HG03060 (cell line): ENCODE data around the gene HELZ.
"Not testable (repeated sequence)": the region's sequence is repeated elsewhere in the genome, so short reads cannot be mapped to it uniquely, and the experiment has no call there.

Experiments used
- ATAC-seq: cut with Tn5 transposase; IDR thresholded peaks from one replicate; pipeline ENCODE4 v1.9.1; 2021; ENCODE audit warnings: low read depth, moderate number of reproducible peaks; ENCODE audit not compliant: unreplicated experiment

Gene HELZ

DNA sequence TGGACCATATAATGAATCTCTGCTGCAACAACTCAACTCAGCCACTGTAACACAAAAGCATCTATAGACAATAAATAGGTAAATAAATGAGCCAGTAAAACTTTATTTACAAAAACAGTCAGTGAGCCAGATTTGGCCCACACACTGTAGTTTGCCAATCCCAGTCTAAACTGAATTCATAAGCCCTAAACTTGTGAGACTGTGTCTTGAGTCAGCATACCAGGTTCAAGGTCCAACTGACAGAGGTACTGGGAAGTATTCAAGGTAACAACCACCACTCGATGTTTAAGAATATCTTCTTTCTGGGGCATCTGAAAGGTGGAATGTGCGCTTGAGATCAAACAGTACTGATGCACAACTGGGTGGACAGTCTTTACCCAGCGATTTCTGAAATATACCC, 94.2 kb downstream of the HELZ start:
- no peak for ATAC-seq

DNA sequence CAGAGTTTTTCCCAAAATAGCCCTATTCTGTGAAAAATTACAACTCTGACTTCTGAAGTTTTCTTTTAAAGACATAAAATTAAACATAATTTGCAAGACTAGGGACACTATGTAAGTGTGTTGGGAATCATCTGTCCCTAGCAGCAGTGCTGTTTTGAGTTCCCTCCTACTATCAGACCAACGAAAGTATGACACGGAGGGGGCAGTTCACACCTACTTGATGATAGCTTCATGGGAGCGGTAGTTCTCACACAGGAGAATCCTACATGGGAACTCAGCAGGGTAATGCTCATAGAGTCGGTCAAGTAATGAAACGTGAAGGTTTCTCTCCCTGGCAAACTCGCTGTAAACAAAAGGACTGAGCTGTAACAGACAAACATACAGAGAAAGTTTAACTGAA, 96.6 kb downstream of the HELZ start:
- ATAC-seq = no peak

DNA sequence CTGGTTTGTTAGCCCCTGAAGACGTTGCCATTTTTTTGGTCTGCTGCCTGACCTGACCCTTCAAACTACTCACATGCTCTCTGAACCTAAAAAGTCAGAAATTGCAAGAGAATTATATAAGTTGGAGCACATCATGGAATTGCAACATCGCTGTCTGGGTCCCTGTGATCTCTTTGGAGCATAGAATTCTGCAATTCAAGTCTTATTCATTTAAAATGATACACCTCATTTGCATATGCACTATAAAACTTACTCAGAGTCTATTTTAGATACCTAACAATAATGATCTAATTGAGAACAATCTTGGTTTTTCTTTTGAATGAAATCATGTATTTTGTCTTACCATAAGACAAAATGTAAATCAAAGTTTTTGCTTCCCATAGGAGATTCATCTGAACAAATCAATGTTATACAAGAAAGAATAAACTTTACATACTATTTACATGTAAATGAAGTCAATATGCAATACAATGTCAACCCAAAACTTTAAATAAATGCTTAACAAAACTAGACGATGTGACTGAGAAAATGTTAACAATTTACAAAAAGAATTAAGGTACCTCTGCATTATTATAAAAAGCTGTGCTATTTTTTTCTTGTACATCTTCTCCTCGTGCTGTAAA, 99.7 kb downstream of the HELZ start:
- ATAC-seq = no peak

DNA sequence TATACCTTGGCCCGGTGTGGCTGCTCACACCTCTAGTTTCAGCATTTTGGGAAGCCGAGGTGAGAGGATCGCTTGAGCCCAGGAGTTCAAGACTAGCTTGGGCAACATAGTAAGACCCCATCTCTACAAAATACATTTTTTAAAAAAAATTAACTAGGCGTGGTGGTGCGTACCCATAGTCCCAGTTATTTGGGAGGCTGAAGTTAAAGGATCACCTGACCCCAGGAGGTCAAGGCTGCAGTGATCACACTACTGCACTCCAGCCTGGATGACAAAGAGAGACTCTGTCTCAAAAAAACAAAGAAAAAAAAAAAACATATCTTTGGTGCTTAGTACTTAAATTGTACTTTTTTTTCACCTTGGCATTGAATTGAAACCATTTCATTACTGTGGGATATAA, 101.7 kb downstream of the HELZ start:
- no peak for ATAC-seq

DNA sequence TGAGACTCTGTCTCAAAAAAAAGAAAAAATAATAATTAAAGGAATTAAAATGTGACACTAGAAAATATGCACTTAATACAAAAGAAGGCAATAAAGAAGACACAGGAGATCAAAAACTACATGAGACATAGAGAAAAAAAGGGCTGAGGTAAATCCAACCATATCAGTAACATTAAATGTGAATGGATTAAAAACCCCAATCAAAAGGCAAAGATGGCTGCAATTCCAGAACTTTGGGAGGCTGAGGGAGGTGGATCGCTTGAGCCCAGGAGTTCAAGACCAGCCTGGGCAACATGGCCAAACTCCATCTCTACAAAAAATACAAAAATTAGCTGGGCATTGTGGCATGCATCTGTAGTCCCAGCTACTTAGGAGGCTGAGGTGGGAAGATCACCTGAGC, 103.0 kb downstream of the HELZ start:
- ATAC-seq = not testable (repeated sequence)

DNA sequence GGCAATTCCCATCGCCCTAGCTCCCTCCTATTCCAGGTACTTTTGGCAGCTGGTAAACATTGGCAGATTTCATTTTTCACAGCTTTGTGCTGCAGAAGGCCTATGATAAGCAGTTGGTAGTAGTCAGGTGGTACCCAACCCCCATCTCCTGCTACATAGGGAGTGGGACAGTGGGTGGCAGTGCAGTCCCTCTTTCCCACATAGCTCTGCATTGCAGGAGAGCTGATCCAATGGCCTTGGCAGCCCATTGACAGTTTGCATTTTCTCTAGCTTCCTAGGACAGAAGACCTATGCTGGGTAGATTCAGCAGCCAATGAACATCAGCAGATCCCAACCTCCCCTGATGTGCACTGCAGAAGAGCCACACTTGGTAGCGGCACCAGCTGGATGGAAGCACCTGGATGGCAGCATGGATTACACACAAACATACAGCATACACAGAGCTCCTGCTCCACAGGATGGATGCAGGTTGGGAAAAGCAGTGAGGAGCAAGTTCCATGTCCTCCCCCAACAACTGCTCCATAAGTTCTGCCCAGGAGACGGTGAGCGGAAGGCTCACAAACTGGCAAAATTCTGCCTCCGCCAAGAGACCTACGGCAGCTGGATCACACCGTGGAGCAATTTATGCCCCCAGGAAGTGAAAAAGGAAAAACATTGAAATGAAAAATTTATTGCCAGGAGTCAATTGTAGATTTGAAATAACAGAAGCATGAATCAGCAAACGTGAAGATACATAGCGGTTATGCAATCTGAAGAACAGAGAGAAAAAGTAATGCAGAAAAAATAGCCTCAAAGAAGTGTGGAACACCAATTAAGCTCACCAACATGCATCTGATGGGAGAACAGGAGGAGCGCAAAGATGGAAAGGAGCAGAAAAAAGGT, 105.0 kb downstream of the HELZ start:
- ATAC-seq = no peak

DNA sequence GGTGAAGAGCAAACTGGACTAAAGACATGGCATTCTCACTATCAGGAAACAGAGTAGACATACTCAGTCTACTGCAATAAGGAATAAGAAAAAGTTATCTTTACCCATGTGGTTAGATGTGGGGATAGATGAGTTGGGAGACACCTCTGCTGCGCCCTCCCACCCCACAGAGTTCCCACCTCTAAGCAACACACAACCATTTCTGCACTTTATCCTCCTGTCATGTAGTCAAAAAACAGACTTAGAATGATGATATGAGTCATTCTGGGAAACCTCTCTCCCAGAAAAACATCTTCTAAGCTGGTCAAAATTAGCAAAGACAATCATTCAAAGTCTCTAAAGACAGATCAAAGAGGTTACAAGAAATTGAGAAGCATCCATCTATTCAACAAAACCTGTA, 105.7 kb downstream of the HELZ start:
- ATAC-seq = no peak

DNA sequence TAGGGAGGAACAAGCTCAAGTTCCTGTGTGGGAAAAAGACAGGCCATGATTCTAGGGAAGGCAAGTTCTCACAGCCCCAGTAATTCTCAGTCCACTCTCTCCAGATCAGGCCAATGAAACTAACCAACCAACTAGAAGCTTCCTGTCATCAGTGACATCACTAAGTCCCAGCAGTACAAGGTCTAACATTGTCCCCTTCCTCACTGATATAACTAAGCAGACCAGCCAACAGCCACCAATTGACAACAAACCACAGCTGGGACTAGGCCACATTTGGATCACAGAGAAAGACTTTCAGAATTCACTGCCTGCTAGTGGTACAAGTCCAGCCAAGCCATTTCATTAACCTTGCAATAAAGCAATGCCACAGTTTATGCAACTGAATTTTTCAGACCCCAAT, 106.6 kb downstream of the HELZ start:
- ATAC-seq = no peak

DNA sequence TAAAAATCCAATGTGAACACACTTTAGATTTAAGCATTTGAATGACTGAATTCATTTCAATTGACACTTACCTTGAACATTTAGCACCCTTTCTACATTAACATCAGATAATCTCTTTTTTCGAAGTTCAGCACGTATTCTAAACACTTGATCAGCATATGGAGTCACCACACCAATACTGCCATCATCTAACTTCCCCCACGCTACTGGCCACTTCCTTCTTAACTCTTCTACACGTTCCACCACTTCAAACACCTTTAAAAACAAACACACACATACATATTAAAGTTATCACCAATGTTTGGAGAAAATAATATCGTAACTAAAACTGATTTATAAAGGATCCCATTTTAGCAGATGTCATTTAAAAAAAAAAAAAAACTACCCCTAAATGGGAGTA, 107.1 kb downstream of the HELZ start:
- ATAC-seq = no peak

DNA sequence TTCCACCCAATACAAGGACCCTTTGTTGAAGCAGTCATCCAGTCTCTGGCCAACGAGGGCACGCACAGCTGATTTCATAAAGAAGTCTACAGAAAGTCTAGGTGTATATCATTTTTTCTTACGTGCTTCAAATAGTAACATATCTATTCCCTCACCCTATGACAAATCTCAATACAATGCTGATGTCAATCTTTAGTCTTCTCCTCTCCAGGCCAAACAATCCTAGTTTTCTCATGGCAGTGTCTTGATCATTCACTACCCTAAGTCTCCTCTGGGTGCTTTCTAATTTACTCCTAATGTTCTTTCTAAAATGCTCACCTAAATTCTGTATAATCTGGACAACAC, 108.0 kb downstream of the HELZ start:
- no peak for ATAC-seq

DNA sequence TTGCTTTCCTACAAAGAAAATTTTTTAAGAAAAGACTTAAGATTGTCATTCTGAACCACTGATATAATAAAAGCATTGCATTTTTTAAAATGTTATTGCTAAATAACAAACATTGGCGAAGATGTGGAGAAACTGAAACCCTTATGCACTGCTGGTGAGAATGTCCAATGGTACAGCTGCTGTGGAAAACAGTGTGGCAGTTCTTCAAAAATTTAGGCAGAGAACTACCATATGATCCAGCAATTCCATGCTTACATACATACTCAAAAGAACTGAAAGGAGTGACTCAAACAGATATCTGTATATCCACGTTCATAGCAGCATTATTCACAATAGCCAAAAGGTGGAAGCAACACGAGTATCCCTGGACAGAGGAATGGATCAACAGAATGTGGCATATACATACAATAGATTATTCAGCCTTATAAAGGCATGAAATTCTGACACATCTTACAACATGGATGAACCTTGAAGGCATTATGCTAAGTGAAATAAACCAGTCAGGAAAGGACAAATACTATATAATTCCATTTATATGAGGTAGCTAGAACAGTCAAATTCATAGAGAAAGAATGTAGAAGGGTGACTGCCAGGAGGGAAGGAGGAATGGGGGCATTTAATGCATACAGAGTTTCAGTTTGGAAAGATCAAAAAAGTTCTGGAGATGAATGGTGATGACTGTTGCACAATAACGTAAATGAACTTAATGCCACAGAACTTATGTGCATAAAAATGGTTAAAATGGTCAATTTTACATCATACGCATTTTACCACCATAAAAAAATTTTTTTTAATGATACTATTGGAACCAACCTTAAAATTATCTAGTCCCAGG, 108.6 kb downstream of the HELZ start:
- ATAC-seq = no peak

DNA sequence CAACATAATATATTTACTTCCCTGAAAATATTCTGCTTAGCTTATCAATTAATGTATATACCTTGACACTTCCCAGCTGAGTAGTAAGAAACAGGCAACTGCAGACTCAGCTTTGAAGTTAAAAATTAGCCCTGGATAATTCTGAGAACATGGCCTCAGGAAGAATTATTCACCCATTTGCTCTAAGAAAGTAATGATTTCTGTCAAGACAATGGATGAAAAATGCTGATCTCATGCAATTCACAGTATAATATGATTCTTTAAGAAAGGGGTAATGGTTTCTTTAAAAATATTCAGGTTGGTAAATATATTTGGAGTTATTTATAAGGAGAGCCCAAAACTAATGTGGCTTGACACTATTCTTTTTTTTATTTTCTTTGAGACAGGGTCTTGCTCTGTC, 111.8 kb downstream of the HELZ start:
- no peak for ATAC-seq

DNA sequence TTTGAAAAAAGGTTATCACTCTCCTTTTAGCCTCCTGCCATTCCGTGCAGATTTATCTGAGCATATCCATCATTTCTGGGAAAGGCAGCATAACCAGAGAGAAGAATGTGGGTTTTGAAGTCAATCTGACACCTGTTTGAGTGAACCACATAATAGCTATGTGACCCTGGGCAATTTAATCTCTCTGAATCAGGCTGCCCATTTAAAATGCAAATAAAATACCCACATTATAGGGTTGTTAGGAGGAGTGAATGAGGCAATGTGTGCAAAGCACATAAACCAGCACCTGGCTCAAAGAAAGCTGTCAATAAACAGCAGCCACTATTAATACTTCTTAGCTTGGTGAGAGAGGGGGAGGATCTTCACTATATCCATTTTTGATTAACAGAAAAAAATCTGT, 112.6 kb downstream of the HELZ start:
- ATAC-seq = no peak

DNA sequence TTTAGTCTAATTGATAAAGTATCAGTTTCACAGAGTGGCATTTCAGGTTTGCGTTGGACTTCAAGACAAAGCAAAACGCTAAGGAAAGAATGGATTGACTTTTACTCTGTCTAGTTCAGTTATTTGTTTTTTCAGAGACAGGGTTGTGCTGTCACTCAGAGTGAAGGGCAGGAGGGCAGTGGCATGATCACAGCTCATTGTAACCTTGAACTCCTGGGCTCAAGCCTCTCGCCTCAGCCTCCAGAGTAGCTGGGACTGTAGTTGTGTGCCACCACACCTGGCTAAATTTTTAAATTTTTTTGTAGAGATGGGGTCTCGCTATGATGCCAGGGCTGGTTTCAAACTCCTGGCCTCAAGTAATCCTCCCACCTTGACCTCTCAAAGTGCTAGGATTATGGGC, 114.2 kb downstream of the HELZ start:
- ATAC-seq = no peak

DNA sequence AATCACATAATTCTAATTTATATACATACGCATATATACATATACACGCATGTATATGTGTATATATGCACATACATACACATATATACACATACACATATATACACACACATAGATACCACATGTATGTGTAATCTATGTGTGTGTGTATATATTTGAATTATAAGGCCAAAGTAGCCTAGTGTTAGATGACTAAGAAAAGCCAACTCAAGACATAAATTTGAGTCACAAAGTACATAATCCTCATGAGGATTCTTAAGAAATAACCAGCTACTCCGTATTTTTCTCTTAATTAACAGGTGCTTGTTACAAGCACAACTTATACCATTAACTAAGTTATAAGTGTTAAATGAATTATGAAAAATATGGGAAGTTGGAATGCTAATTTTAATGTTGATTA, 115.7 kb downstream of the HELZ start:
- no peak for ATAC-seq

DNA sequence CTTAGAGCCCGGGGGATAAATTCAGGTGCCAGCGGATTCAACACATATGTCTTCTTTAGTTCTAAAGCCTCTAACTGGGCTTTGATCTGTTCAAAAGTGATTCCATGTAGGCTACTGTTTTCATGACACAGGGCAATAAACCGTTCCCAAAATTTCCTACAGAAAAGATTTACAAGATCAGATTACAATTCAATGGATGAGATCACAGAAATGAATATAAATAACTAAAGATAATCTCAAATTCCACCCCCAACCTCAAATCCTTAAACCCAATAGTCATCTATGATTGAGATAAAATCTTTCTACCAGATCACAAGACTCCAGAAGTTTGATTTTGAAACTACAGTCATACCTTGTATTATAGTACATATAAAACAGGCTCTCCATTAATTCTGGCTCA, 116.3 kb downstream of the HELZ start:
- no peak for ATAC-seq

DNA sequence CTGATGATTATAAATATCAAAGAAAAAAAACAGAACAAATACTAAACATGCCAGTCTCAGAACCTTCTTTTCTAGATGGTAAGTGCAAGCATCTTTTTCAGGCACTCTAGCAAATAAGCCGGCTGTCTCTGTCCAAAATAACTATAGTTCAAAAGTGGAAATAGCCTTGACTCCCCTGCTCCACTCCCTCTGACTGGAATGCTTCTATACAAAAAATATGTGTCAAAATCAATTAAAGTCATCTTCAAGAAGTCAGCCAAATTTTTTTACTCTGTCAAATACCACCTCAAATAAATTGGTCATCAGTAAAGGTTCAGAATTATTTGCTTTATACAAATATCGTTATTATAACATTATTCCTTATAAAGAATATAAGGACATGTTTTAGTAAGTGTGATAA, 117.1 kb downstream of the HELZ start:
- no peak for ATAC-seq

DNA sequence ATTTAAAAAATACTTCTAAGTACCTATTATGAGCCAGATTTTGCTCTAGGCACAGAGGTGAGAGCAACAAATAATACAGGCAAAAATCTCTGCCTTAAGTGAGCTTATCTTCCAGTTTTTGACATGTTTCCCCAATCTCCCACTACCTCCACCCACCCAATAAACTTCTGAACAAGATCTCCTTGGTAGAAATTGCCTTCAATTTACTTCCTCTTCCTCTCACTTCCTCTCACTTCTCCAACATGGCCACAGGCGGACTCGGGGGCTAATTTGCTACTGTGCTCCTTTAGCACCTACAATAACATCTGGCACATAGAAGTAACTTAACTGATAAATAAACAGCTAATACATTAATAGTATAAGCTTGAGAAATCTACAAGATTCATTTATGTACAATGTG, 118.0 kb downstream of the HELZ start:
- ATAC-seq = no peak

DNA sequence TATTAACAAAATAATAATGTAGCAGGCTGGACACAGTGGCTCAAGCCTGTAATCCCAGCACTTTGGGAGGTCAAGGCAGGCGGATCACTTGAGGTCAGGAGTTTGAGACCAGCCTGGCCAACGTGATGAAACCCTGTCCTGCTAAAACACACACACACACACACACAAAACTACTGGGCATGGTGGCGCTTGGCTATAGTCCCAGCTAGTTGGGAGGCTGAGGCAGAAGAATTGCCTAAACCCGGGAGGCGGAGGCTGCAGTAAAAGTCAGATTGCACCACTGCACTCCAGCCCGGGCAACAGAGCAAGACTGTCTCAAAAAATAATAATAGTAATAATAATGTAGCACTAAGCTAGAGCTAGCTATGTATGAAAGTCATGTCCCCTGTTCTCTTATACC, 118.5 kb downstream of the HELZ start:
- ATAC-seq = not testable (repeated sequence)

DNA sequence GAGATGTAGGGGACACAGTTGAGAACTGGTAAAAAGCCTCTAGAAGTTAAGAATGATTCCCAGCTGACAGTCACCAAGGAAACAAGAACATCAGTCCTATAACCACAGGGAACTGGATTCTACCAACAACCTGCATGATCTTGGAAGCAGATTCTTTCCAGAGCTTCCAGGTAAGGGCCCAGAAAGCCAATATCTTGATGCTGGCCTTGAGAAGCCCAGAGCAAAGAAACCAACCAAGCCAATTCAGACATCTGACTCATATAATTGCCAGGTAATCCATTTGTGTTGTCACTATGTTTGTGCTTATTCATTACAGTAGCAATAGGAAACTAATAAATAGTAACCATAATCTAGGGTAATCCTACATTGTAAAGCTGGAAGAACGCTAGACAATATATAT, 119.1 kb downstream of the HELZ start:
- ATAC-seq = no peak

DNA sequence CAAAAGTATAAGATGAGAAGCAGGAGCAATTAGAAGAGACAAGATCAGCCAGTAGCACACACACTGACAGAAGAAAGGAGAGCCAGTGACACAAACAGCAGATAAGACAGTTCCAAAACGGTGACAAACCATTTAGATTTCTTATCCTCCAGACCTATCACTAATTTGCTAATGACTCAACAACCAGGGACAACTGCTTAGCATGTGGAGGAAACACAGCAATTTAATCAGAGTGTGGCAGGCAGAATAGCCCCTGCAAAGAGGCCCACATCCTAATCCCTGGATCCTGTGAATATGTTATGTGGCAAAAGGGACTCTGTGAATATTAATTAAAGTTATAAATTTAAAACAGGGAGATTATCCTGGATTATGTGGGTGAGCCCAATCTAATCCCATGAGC, 119.6 kb downstream of the HELZ start:
- ATAC-seq = no peak
